GM12878 (cell line): ENCODE data around the gene ADK. TPM values are rescaled to one million over a fixed set of nuclear protein-coding genes. Genes with fewer than 3 reads are reported as not detected.
A peak's percentile ranks its signal among the peaks of the same experiment; 100 is the strongest.

Experiments used
- BCLAF1 ChIP-seq: fragments of 450-650 bp; IDR thresholded peaks from 2 replicates; pipeline ENCODE4 v1.6.1; 2017; ENCODE audit warnings: antibody characterized with exemption, mild to moderate bottlenecking, moderate library complexity
- IKZF2 ChIP-seq, 2 experiments: fragments of 450-650 bp; IDR thresholded peaks; 2 replicates each; pipeline ENCODE4 v1.6.1; 2017; ENCODE audit warnings: mild to moderate bottlenecking in 2 of 2, moderate library complexity in 2 of 2
- NBN ChIP-seq: fragments of 450-650 bp; IDR thresholded peaks from 2 replicates; pipeline ENCODE4 v1.6.1; 2016
- NFIC ChIP-seq: IDR thresholded peaks from 2 replicates; pipeline ENCODE4 v1.6.1; 2012; ENCODE audit warnings: low read depth, mild to moderate bottlenecking, inconsistent platforms, low read length, moderate library complexity
- POLR2AphosphoS5 ChIP-seq: IDR thresholded peaks from 2 replicates; pipeline ENCODE4 v1.6.1; 2011; ENCODE audit warnings: mild to moderate bottlenecking, low read length, inconsistent platforms
- STAT1 ChIP-seq: fragments of 450-650 bp; conservative IDR thresholded peaks from 2 replicates; pipeline ENCODE4 v1.6.1; 2014; ENCODE audit warnings: antibody characterized with exemption, mild to moderate bottlenecking
- YY1 ChIP-seq: IDR thresholded peaks from 2 replicates; pipeline ENCODE4 v1.6.1; 2011; ENCODE audit warnings: low read depth, mild to moderate bottlenecking, low read length
- ZNF24 ChIP-seq: fragments of 450-650 bp; IDR thresholded peaks from 2 replicates; pipeline ENCODE4 v1.6.1; 2017; ENCODE audit warnings: antibody characterized with exemption, mild to moderate bottlenecking
- polyA plus RNA-seq, 11 experiments: library from polyadenylated mRNA; depleted of rRNA in 4 of 11; unstranded in 6 of 11; stranded (reverse) in 5 of 11; fragments of >200 nt; fragmentation: Nextera tagmentation in 4 of 11; fragmentation: Illumina TruSeq in 1 of 11; extraction: Ambion mirVana in 4 of 11; extraction: Trizol in 1 of 11; gene quantifications; 1 replicate in 1 of 11; 2 replicates in 10 of 11; pipeline versions ENCODE4 v1.2.1 to v1.2.3, GENCODE V29; 2011 to 2016; ENCODE audit warnings: inconsistent platforms in 2 of 11, missing spikeins in 2 of 11, low read depth in 1 of 11
- total RNA-seq, 4 experiments: library from RNA; depleted of rRNA in 3 of 4; stranded (reverse); fragments of >200 nt in 3 of 4; fragmentation: Illumina TruSeq in 1 of 4; extraction: Trizol in 1 of 4; gene quantifications; 2 replicates each; pipeline versions ENCODE4 v1.2.1 to v1.2.3, GENCODE V29; 2013 to 2021
- TF ChIP-seq, protein P1 (sequence below): fragments of 450-650 bp; IDR thresholded peaks from 2 replicates; pipeline ENCODE4 v1.6.1; 2018; ENCODE audit warnings: mild to moderate bottlenecking, low read depth, moderate library complexity; ENCODE audit not compliant: partially characterized antibody
- TF ChIP-seq, protein P2 (sequence below): IDR thresholded peaks from 2 replicates; pipeline ENCODE4 v1.6.1; 2012; ENCODE audit warnings: mild to moderate bottlenecking, low read depth, low read length

The ADK gene
- total and polyA plus RNA-seq, 10 of the 15 experiments (the other 5 are each of a cell fraction or from before 2014, with no cell fraction given), result 42.0 to 151 (median 81.6) TPM

DNA sequence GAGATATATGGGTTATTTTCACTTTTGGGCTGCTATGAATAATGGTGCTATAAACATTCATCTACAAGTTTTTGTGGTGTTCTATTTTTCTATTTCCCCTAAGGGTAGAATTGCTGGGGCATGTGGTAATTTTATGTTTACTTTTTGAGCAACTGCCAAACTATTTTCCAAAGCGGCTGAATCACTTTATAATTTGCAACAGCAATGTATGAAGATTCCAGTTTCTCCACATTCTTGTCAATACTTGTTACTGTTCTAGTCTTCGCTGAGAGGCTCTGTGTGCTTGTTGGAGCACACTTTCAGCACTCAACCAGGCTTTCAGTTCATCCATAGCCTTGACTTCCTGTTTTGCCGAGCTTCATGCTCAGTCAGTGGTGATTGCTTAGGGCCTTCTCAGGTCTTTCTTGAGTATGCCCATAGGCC lies 39.0 kb downstream of the ADK start (continued):
- TF ChIP-seq BCLAF1, result no peak
- TF ChIP-seq ZNF24, result peak; percentile 20; the same call in 1 of the 2 replicates
- TF ChIP-seq STAT1, result no peak
- TF ChIP-seq, protein P1, sequence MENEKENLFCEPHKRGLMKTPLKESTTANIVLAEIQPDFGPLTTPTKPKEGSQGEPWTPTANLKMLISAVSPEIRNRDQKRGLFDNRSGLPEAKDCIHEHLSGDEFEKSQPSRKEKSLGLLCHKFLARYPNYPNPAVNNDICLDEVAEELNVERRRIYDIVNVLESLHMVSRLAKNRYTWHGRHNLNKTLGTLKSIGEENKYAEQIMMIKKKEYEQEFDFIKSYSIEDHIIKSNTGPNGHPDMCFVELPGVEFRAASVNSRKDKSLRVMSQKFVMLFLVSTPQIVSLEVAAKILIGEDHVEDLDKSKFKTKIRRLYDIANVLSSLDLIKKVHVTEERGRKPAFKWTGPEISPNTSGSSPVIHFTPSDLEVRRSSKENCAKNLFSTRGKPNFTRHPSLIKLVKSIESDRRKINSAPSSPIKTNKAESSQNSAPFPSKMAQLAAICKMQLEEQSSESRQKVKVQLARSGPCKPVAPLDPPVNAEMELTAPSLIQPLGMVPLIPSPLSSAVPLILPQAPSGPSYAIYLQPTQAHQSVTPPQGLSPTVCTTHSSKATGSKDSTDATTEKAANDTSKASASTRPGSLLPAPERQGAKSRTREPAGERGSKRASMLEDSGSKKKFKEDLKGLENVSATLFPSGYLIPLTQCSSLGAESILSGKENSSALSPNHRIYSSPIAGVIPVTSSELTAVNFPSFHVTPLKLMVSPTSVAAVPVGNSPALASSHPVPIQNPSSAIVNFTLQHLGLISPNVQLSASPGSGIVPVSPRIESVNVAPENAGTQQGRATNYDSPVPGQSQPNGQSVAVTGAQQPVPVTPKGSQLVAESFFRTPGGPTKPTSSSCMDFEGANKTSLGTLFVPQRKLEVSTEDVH, result no peak
- TF ChIP-seq, protein P2, sequence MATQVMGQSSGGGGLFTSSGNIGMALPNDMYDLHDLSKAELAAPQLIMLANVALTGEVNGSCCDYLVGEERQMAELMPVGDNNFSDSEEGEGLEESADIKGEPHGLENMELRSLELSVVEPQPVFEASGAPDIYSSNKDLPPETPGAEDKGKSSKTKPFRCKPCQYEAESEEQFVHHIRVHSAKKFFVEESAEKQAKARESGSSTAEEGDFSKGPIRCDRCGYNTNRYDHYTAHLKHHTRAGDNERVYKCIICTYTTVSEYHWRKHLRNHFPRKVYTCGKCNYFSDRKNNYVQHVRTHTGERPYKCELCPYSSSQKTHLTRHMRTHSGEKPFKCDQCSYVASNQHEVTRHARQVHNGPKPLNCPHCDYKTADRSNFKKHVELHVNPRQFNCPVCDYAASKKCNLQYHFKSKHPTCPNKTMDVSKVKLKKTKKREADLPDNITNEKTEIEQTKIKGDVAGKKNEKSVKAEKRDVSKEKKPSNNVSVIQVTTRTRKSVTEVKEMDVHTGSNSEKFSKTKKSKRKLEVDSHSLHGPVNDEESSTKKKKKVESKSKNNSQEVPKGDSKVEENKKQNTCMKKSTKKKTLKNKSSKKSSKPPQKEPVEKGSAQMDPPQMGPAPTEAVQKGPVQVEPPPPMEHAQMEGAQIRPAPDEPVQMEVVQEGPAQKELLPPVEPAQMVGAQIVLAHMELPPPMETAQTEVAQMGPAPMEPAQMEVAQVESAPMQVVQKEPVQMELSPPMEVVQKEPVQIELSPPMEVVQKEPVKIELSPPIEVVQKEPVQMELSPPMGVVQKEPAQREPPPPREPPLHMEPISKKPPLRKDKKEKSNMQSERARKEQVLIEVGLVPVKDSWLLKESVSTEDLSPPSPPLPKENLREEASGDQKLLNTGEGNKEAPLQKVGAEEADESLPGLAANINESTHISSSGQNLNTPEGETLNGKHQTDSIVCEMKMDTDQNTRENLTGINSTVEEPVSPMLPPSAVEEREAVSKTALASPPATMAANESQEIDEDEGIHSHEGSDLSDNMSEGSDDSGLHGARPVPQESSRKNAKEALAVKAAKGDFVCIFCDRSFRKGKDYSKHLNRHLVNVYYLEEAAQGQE, result no peak
- 0 out of 2 replicates have a peak, but pooled peaks have one; percentile 20 for TF ChIP-seq YY1
- no peak for TF ChIP-seq NFIC
- TF ChIP-seq IKZF2 (IDR thresholded peaks at IDR 0.05), result 0 out of 4 replicates have a peak, but pooled peaks of 1 of the 2 experiments have one; percentile 21
- 0 out of 2 replicates have a peak, but pooled peaks have one; percentile 28 for TF ChIP-seq NBN
- TF ChIP-seq POLR2AphosphoS5, result peak; percentile 66
